Gastroesophageal sphincter (tissue), 4 donors: ENCODE measurements around the gene KCNH8. TPM values are rescaled to one million over a fixed set of nuclear protein-coding genes. Genes with fewer than 3 reads are reported as not detected.

Experiments
- ATAC-seq: fragments of 150-250 bp; one replicate; pipeline ENCODE4 v1.9.1; 2016; ENCODE audit warnings: mild to moderate bottlenecking, moderate library complexity
- H3K27ac ChIP-seq, 4 donors: fragments of 200-600 bp; sonication (generic) in 3 of 4; 1 replicate in 3 of 4; 2 replicates in 1 of 4; pipeline ENCODE4 v1.5.1; 2016 to 2019
- H3K27me3 ChIP-seq: fragments of 200-600 bp; sonication (generic); one replicate; pipeline ENCODE4 v1.5.1; 2019
- H3K36me3 ChIP-seq, 2 donors: fragments of 200-600 bp; sonication (generic); one replicate each; pipeline ENCODE4 v1.5.1; 2019; ENCODE audit warnings: control low read depth in 1 of 2
- H3K4me1 ChIP-seq, 3 donors: fragments of 200-600 bp; sonication (generic); 1 replicate in 2 of 3; 2 replicates in 1 of 3; pipeline ENCODE4 v1.5.1; 2016 to 2019; ENCODE audit warnings: control low read depth in 2 of 3
- H3K4me3 ChIP-seq, 2 donors: fragments of 200-600 bp; sonication (generic); one replicate each; pipeline ENCODE4 v1.5.1; 2019; ENCODE audit warnings: mild to moderate bottlenecking in 1 of 2, moderate library complexity in 1 of 2
- H3K9me3 ChIP-seq, 3 donors: fragments of 200-600 bp; sonication (generic); one replicate each; pipeline ENCODE4 v1.5.1; 2017 to 2019; ENCODE audit warnings: control low read depth in 2 of 3
- CTCF ChIP-seq, 4 experiments: fragments of 200-600 bp in 2 of 4; fragments of 450-650 bp in 2 of 4; sonication (generic) in 1 of 4; IDR thresholded peaks; one replicate each; pipeline ENCODE4 v1.5.1; 2017 to 2019; ENCODE audit warnings: antibody characterized with exemption in 4 of 4, mild to moderate bottlenecking in 2 of 4, moderate library complexity in 2 of 4
- EP300 ChIP-seq: sonication (generic); formaldehyde crosslinking; IDR thresholded peaks from one replicate; pipeline ENCODE4 v1.6.1; 2017; ENCODE audit warnings: antibody characterized with exemption, mild to moderate bottlenecking
- POLR2A ChIP-seq, 2 donors: fragments of 450-650 bp; IDR thresholded peaks; one replicate each; pipeline ENCODE4 v1.6.1; 2017; ENCODE audit warnings: antibody characterized with exemption in 2 of 2, mild to moderate bottlenecking in 2 of 2, moderate library complexity in 1 of 2
- POLR2AphosphoS5 ChIP-seq: sonication (generic); formaldehyde crosslinking; IDR thresholded peaks from one replicate; pipeline ENCODE4 v1.6.1; 2017; ENCODE audit warnings: antibody characterized with exemption
- WGBS, 2 donors: methylation state at CpG; one replicate each; pipeline ENCODE4 v1.1.5; 2018; ENCODE audit warnings: low coverage in 1 of 2; 5-methylcytosine and 5-hydroxymethylcytosine counted together
- total RNA-seq, 4 donors: library from RNA; depleted of rRNA; stranded (reverse); fragments of >200 nt; gene quantifications; one replicate each; pipeline ENCODE4 v1.1.0, GENCODE V29; 2016

Gene KCNH8
- total RNA-seq, 4 donors from 2014 or later: 0.19 to 0.62 (median 0.40) TPM; not detected in 1

- TF ChIP-seq EP300: no peak
- no peak for TF ChIP-seq CTCF (IDR thresholded peaks at IDR 0.05)
- TF ChIP-seq POLR2AphosphoS5: no peak
- TF ChIP-seq POLR2A (IDR thresholded peaks at IDR 0.05): no peak
- Histone ChIP-seq H3K27me3 (no peaks in the 10 kb centered on the region), H3K27ac (no peak overlapping the region), H3K4me1 (no peaks in the 10 kb centered on the region), H3K9me3 (no peaks in the 10 kb centered on the region), H3K36me3 (no peaks in the 10 kb centered on the region), H3K4me3 (no peak overlapping the region)
- WGBS, 2 donors: 88 to 100% methylated on average over 1 of the region's 1 CpG
- ATAC-seq: no peak
Observed at GRCh38 chr3:19527746-19528145, 379.4 kb downstream of the KCNH8 start.

GRCh38 chr3:19531426-19531825 is 383.1 kb downstream of the KCNH8 start:
- Histone ChIP-seq H3K36me3 (no peaks in the 10 kb centered on the region), H3K4me1 (no peaks in the 10 kb centered on the region), H3K4me3 (no peak overlapping the region), H3K9me3 (no peaks in the 10 kb centered on the region), H3K27ac (no peak overlapping the region), H3K27me3 (no peaks in the 10 kb centered on the region)
- 83 to 88% methylated on average over 1 of the region's 1 CpG for WGBS, 2 donors
- TF ChIP-seq POLR2AphosphoS5 (no peak), POLR2A (IDR thresholded peaks at IDR 0.05) (no peak), CTCF (IDR thresholded peaks at IDR 0.05) (no peak), EP300 (no peak)
- no peak for ATAC-seq

GRCh38 chr3:19539518-19540392 is 391.4 kb downstream of the KCNH8 start:
- WGBS, 2 donors: 21 to 23% methylated on average over 2 of the region's 2 CpGs
- no peak overlapping the region for H3K4me3 ChIP-seq
- no peak for ATAC-seq
- H3K9me3 ChIP-seq: no peaks in the 10 kb centered on the region
- no peaks in the 10 kb centered on the region for H3K27me3 ChIP-seq
- TF ChIP-seq POLR2AphosphoS5: no peak
- TF ChIP-seq CTCF (IDR thresholded peaks at IDR 0.05): no peak
- TF ChIP-seq POLR2A (IDR thresholded peaks at IDR 0.05): no peak
- no peak for TF ChIP-seq EP300
- H3K27ac ChIP-seq: no peak overlapping the region
- H3K36me3 ChIP-seq: no peaks in the 10 kb centered on the region
- H3K4me1 ChIP-seq: no peaks in the 10 kb centered on the region

- TF ChIP-seq EP300: no peak
- no peak for TF ChIP-seq CTCF (IDR thresholded peaks at IDR 0.05)
- no peak for TF ChIP-seq POLR2AphosphoS5
- TF ChIP-seq POLR2A (IDR thresholded peaks at IDR 0.05): no peak
- H3K9me3 ChIP-seq: no peaks in the 10 kb centered on the region
- ATAC-seq: no peak
- H3K27me3 ChIP-seq: no peaks in the 10 kb centered on the region
- no peak overlapping the region for H3K27ac ChIP-seq
- no peak overlapping the region for H3K4me3 ChIP-seq
- WGBS, 2 donors: 75 to 80% methylated on average over 1 to 3 of the region's 3 CpGs
- no peaks in the 10 kb centered on the region for H3K36me3 ChIP-seq
- H3K4me1 ChIP-seq: no peaks in the 10 kb centered on the region
Observed at GRCh38 chr3:19540464-19540863, 392.2 kb downstream of the KCNH8 start.

GRCh38 chr3:19541284-19541683 is 393.0 kb downstream of the KCNH8 start:
- Histone ChIP-seq H3K4me1 (no peaks in the 10 kb centered on the region), H3K27ac (no peak overlapping the region), H3K9me3 (no peaks in the 10 kb centered on the region), H3K4me3 (no peak overlapping the region), H3K36me3 (no peaks in the 10 kb centered on the region), H3K27me3 (no peaks in the 10 kb centered on the region)
- no peak for ATAC-seq
- WGBS, 2 donors: 91 to 100% methylated on average over 2 of the region's 2 CpGs
- no peak for TF ChIP-seq POLR2A (IDR thresholded peaks at IDR 0.05)
- no peak for TF ChIP-seq CTCF (IDR thresholded peaks at IDR 0.05)
- TF ChIP-seq EP300: no peak
- TF ChIP-seq POLR2AphosphoS5: no peak
